Measurements from ENCODE around the gene RABGAP1L.
"Not testable (repeated sequence)": the region's sequence is repeated elsewhere in the genome, so short reads cannot be mapped to it uniquely, and the experiment has no call there.

Gene RABGAP1L

DNA sequence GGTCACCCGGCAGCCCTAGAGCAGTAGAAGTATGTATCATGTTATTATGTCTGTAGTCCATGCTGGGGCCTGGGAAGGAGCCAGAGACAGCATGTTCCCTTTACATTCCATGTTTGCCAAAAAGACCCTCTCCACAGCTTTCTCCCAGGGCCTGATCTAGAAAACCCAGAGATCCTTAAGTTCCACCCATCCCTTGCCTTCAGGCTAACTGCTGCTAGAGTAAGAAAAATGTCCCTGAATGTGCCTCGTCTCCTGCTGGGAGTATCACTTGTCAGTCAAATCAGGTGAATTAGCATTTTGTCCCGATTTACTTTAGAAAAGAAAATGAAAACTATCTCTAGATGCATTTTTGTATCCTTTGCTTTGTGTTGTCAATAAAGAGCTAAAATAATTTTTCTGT lies 877.2 kb downstream of the RABGAP1L start:
- no peak overlapping the region for H3K4me3 ChIP-seq (replicated peaks in 1 of 2; ENCODE audit: low read depth in 2 of 2, low read length in 2 of 2)
- DNase-seq (ENCODE audit: low read depth in 2 of 2), result no peak
- TF ChIP-seq, protein P1, sequence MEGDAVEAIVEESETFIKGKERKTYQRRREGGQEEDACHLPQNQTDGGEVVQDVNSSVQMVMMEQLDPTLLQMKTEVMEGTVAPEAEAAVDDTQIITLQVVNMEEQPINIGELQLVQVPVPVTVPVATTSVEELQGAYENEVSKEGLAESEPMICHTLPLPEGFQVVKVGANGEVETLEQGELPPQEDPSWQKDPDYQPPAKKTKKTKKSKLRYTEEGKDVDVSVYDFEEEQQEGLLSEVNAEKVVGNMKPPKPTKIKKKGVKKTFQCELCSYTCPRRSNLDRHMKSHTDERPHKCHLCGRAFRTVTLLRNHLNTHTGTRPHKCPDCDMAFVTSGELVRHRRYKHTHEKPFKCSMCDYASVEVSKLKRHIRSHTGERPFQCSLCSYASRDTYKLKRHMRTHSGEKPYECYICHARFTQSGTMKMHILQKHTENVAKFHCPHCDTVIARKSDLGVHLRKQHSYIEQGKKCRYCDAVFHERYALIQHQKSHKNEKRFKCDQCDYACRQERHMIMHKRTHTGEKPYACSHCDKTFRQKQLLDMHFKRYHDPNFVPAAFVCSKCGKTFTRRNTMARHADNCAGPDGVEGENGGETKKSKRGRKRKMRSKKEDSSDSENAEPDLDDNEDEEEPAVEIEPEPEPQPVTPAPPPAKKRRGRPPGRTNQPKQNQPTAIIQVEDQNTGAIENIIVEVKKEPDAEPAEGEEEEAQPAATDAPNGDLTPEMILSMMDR (IDR thresholded peaks at IDR 0.05; ENCODE audit: low read depth, low read length), result no peak

DNA sequence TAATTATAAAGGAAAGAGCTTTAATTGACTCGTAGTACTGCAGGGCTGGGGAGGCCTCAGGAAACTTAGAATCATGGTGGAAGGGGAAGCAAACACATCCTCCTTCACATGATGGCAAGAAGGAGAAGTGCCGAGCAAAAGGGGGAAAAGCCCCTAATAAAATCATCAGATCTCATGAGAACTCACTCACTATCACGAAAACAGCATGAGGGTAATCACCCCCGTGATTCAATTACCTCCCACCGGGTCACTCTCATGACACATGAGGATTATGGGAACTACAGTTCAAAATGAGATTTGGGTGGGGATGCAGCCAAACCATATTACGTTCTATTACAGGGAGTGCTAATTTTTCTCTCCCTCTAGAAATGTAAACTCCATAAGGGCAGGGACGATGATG lies 878.1 kb downstream of the RABGAP1L start:
- no peak for DNase-seq (ENCODE audit: low read depth in 2 of 2)
- no peak overlapping the region for H3K4me3 ChIP-seq (replicated peaks in 1 of 2; ENCODE audit: low read depth in 2 of 2, low read length in 2 of 2)
- TF ChIP-seq, protein P1 (IDR thresholded peaks at IDR 0.05; ENCODE audit: low read depth, low read length), result no peak

DNA sequence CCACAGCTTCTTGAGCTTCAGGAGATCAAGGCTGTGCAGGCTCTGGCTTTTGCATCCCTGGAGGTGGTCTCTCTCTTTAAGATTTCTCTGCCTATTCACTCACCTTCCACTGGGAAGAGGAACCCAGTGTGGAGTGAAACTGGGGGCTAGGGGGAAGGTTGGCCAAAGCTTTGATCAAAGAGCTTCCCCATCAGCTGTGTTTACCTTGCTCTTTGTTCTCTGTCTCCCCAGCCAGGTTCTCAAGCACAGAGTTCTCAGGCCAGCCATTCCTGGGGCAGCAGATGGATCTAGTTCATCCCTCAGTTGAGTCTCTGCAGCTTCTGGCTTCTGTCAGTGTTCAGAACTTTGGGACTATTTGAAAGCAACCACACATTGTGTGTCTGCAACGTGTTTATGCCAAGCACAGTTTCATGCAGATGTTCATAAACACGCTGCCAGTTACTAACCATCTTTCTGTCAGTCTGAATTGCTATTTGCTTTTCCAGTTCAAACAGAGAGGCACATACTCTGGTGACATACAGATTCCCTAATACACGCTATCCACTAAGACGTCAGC lies 881.1 kb downstream of the RABGAP1L start:
- DNase-seq (ENCODE audit: low read depth in 2 of 2), result no peak
- TF ChIP-seq, protein P1 (IDR thresholded peaks at IDR 0.05; ENCODE audit: low read depth, low read length), result no peak
- no peak overlapping the region for H3K4me3 ChIP-seq (replicated peaks in 1 of 2; ENCODE audit: low read depth in 2 of 2, low read length in 2 of 2)

DNA sequence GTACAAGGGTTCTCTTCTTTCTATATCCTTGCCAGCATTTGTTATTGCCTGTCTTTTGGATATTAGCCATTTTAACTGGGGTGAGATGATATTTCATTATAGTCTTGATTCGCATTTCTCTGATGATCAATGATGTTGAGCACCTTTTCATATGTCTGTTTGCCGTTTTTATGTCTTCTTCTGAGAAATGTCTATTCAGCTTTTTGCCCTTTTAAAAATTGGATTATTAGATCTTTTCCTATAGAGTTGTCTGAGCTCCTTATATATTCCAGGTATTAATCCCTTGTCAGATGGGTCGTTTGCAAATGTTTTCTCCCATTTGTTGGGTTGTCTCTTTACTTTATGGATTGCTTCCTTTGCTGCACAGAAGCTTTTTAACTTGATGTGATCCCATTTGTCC lies 883.3 kb downstream of the RABGAP1L start:
- H3K4me3 ChIP-seq (replicated peaks in 1 of 2; ENCODE audit: low read depth in 2 of 2, low read length in 2 of 2), result no peak overlapping the region
- TF ChIP-seq, protein P1 (IDR thresholded peaks at IDR 0.05; ENCODE audit: low read depth, low read length), result no peak
- no peak for DNase-seq (ENCODE audit: low read depth in 2 of 2)

DNA sequence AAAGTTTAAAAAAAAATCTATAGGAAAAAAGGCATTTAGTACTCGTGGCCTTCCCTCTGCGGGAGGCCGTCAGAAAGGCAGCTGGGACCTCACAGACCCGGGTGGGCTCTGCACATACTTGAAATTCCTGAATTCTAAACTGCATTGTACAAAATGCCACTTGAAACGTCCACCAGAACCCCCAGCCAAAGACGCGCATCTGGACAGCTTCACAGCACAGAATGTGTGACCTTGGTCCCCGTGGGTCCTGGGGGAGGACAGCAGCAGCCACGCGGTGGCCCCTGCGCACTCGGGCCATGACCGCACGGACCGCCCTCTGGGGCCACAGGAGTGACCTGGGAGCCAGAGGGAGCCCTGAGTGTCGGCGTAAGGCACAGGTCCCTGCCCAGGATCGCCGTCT lies 884.5 kb downstream of the RABGAP1L start:
- TF ChIP-seq, protein P1 (IDR thresholded peaks at IDR 0.05; ENCODE audit: low read depth, low read length), result no peak
- no peak for DNase-seq (ENCODE audit: low read depth in 2 of 2)
- no peak overlapping the region for H3K4me3 ChIP-seq (replicated peaks in 1 of 2; ENCODE audit: low read depth in 2 of 2, low read length in 2 of 2)

DNA sequence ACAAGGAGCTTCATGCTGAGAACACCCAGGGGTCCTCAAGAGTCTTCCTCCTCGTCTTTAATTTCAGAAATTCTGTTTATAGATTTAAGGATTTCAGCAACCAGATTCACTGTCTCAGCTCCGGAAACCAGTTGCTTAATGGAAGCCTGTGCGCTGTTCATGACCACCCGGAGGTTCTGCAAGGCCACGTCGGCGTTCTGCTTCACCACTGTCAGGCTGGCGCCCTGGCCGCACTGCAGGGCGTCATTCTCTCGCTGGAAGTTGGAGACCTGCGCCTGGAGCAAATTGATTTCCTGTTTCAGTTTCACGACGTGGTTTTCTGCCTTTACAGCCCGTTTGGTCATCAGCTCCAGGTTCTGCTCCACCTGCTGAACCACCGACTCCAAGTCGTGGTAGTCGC lies 885.3 kb downstream of the RABGAP1L start:
- H3K4me3 ChIP-seq (replicated peaks in 1 of 2; ENCODE audit: low read depth in 2 of 2, low read length in 2 of 2); DNase-seq (ENCODE audit: low read depth in 2 of 2): not testable (repeated sequence)
